Smooth muscle cell (in vitro differentiated cells): ENCODE data around the gene TNFSF15. TPM values are rescaled to one million over a fixed set of nuclear protein-coding genes. Genes with fewer than 3 reads are reported as not detected.
A peak's percentile ranks its signal among the peaks of the same experiment; 100 is the strongest.

ENCODE experiments used
- DNase-seq: peaks from one replicate; lab custom pipeline; 2025; ENCODE audit not compliant: unreplicated experiment; lab: John Stamatoyannopoulos, UW
- H2AFZ ChIP-seq: fragments of 200-600 bp; sonication (generic); 2 replicates; pipeline ENCODE4 v1.6.0; 2016; ENCODE audit warnings: antibody characterized with exemption, low read depth, mild to moderate bottlenecking
- H3F3A ChIP-seq: fragments of 200-600 bp; sonication (generic); 2 replicates; pipeline ENCODE4 v1.6.0; 2017; ENCODE audit warnings: antibody characterized with exemption, low read depth
- H3K27ac ChIP-seq: fragments of 200-600 bp; sonication (generic); 2 replicates; pipeline ENCODE4 v1.5.1; 2016; ENCODE audit warnings: low read depth, mild to moderate bottlenecking
- H3K27me3 ChIP-seq: fragments of 200-600 bp; sonication (generic); 2 replicates; pipeline ENCODE4 v1.6.1; 2016; ENCODE audit warnings: low read depth, mild to moderate bottlenecking
- H3K36me3 ChIP-seq: fragments of 200-600 bp; sonication (generic); 2 replicates; pipeline ENCODE4 v1.5.1; 2016; ENCODE audit warnings: low read depth
- H3K4me1 ChIP-seq: fragments of 200-600 bp; sonication (generic); 2 replicates; pipeline ENCODE4 v1.5.1; 2016; ENCODE audit warnings: low read depth
- H3K4me2 ChIP-seq: fragments of 200-600 bp; sonication (generic); 2 replicates; pipeline ENCODE4 v1.6.0; 2016; ENCODE audit warnings: mild to moderate bottlenecking
- H3K4me3 ChIP-seq: fragments of 200-600 bp; sonication (generic); 2 replicates; pipeline ENCODE4 v1.5.1; 2016; ENCODE audit warnings: mild to moderate bottlenecking
- H3K79me2 ChIP-seq: fragments of 200-600 bp; sonication (generic); 2 replicates; pipeline ENCODE4 v1.6.0; 2016; ENCODE audit warnings: low read depth, mild to moderate bottlenecking
- H3K9ac ChIP-seq: fragments of 200-600 bp; sonication (generic); 2 replicates; pipeline ENCODE4 v1.6.0; 2016; ENCODE audit warnings: low read depth
- H3K9me3 ChIP-seq: fragments of 200-600 bp; sonication (generic); replicated peaks from 2 replicates; pipeline ENCODE4 v1.5.1; 2016; ENCODE audit warnings: low read depth
- H4K20me1 ChIP-seq: fragments of 200-600 bp; sonication (generic); 2 replicates; pipeline ENCODE4 v1.6.0; 2016; ENCODE audit warnings: low read depth
- WGBS: methylation state at CpG from one replicate; pipeline ENCODE4 v1.1.7; 2016; ENCODE audit warnings: low lambda C conversion rate; 5-methylcytosine and 5-hydroxymethylcytosine counted together
- polyA plus RNA-seq: library from polyadenylated mRNA; unstranded; fragments of >200 nt; fragmentation: Nextera tagmentation; extraction: Ambion mirVana; gene quantifications from 2 replicates; pipeline ENCODE4 v1.2.1, GENCODE V29; 2016
- total RNA-seq: library from RNA; depleted of rRNA; stranded (reverse); fragments of >200 nt; gene quantifications from 2 replicates; pipeline ENCODE4 v1.2.3, GENCODE V29; 2014
- TF ChIP-seq, protein P1 (sequence below): fragments of 200-600 bp; sonication (generic); IDR thresholded peaks from 2 replicates; pipeline ENCODE4 v1.5.1; 2017; ENCODE audit warnings: borderline replicate concordance, mild to moderate bottlenecking, antibody characterized with exemption; ENCODE audit not compliant: insufficient read depth, poor library complexity, severe bottlenecking

Gene TNFSF15
- total and polyA plus RNA-seq, 2 experiments from 2014 or later: 2.3 to 5.5 TPM

DNA sequence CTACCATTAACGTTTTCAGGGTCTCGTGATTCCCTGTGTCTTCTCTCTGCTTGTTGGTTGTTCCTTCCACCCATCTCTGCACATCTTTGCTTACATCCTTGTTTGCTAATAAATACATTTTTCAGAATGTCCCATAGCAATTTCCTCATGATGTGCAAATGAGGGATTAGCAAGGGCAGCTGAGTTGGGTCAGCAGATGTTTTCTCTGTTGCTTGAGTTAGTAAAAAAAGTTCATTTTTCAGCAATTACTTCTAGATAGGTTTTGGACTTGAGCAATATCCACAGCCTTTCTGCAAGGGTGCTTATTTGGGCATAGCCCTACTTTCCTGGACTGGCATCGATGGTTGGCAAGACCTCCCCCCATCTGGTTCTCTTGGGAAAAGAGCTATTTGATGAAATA lies 4.8 kb upstream of the TNFSF15 start:
- no peaks in the 10 kb centered on the region for H3K9me3 ChIP-seq
- TF ChIP-seq, protein P1, sequence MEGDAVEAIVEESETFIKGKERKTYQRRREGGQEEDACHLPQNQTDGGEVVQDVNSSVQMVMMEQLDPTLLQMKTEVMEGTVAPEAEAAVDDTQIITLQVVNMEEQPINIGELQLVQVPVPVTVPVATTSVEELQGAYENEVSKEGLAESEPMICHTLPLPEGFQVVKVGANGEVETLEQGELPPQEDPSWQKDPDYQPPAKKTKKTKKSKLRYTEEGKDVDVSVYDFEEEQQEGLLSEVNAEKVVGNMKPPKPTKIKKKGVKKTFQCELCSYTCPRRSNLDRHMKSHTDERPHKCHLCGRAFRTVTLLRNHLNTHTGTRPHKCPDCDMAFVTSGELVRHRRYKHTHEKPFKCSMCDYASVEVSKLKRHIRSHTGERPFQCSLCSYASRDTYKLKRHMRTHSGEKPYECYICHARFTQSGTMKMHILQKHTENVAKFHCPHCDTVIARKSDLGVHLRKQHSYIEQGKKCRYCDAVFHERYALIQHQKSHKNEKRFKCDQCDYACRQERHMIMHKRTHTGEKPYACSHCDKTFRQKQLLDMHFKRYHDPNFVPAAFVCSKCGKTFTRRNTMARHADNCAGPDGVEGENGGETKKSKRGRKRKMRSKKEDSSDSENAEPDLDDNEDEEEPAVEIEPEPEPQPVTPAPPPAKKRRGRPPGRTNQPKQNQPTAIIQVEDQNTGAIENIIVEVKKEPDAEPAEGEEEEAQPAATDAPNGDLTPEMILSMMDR: no peak
- H3K4me1 ChIP-seq: peaks cover 8% of the 10 kb centered on the region
- no peaks in the 10 kb centered on the region for H3K27me3 ChIP-seq
- no peak for DNase-seq
- H3K36me3 ChIP-seq: no peaks in the 10 kb centered on the region
- H2AFZ ChIP-seq: no peak overlapping the region
- no peak overlapping the region for H3K27ac ChIP-seq
- WGBS: 92% methylated on average over 3 of the region's 3 CpGs
- no peaks in the 10 kb centered on the region for H4K20me1 ChIP-seq
- H3K79me2 ChIP-seq: no peaks in the 10 kb centered on the region
- H3K9ac ChIP-seq: no peak overlapping the region
- H3F3A ChIP-seq: no peaks in the 10 kb centered on the region
- no peak overlapping the region for H3K4me2 ChIP-seq
- H3K4me3 ChIP-seq: no peak overlapping the region

DNA sequence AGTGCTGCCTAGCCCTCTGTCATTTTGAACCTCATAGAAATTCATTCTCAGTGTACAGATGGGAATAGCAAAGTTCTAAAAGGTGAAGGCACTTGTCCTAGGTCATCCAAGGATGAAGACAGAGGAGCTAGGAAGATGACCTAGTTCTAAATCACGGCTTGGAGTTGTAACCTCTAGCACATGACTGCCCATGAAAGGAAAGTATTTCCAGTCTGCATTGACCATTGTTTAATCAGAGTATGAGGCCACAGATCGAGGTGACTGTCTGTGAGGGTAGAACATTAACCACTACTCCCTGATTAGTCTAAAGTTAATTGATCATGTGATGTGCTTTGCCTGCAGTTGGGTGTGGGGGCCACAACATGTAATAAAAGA lies 674 bp upstream of the TNFSF15 start:
- WGBS: 83% methylated on average over 2 of the region's 2 CpGs
- TF ChIP-seq, protein P1: no peak
- Histone ChIP-seq H3K27ac (peak overlapping the region; percentile 96), H3K9ac (no peak overlapping the region), H3K4me2 (peak overlapping the region; percentile 82), H3K36me3 (no peaks in the 10 kb centered on the region), H3K27me3 (no peaks in the 10 kb centered on the region), H3K4me3 (no peak overlapping the region), H2AFZ (no peak overlapping the region), H4K20me1 (no peaks in the 10 kb centered on the region), H3K4me1 (peaks cover 27% of the 10 kb centered on the region), H3F3A (no peaks in the 10 kb centered on the region), H3K9me3 (no peaks in the 10 kb centered on the region), H3K79me2 (no peaks in the 10 kb centered on the region)
- no peak for DNase-seq

DNA sequence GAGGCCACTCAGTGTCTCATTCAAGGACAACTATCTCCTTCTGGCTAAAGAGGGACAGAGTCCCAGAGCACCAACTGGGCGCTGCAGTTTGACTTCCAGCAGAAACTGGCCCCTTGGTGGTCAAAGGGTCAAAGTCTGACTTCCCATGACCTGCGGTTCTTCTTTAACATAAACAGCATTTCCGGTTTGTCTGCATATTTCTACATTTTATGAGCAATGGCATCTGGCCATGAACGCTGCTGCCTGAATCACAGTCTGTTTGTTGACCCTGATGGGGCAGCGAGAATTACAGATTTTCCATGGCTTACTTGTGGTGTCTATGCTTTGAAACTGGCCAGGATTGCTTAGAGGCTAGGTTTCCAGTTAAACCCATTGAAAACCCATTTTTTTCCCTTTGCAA lies 1.3 kb downstream of the TNFSF15 start:
- Histone ChIP-seq H3K36me3 (no peaks in the 10 kb centered on the region), H4K20me1 (no peaks in the 10 kb centered on the region), H3K27ac (peak overlapping the region; percentile 96), H3K27me3 (no peaks in the 10 kb centered on the region), H3F3A (no peaks in the 10 kb centered on the region), H2AFZ (no peak overlapping the region), H3K4me2 (peak overlapping the region; percentile 82), H3K9ac (peak overlapping the region; percentile 73), H3K4me1 (peaks cover 30% of the 10 kb centered on the region), H3K4me3 (peak overlapping the region; percentile 34), H3K9me3 (no peaks in the 10 kb centered on the region), H3K79me2 (no peaks in the 10 kb centered on the region)
- TF ChIP-seq, protein P1: no peak
- no peak for DNase-seq
- WGBS: 8% methylated on average over 5 of the region's 5 CpGs

DNA sequence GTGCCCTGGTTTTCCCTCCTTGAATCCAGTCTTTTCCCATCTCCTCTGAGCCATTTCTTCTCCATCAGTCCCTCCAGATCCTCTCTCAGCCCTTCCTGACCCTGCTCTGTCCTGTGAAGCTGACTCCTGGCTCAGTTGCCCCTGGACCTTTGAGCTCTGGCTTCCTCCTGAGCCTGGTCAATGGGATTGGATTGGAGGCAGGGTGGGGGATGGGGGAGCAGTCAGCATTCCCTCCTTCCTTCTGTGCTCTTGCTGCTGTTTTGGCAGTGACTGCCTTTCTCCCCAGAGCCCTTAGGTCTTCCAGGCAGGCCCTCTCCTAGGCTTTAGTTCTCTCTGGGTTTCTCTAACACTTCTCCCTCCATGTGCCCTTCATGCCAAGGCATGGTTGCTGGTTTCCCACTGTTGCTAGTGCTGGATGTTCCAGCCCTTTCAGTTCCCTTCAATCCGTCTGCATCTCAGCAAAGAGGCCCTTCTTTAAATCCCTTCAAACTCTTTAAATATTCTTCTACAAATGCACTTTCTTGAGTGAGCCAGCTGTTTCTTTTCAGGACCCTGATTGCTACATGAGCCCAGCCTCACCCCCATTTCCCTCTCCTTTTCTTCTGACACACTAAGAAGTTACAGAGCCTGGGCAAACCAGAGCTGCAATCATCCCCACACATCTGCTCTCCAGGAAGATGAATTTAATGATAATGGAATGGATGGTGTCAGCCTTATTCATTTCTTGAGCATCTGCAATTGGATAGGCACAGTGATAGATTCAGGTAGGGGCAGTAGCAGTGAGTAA lies 2.2 kb downstream of the TNFSF15 start:
- Histone ChIP-seq H3K9ac (peak overlapping the region; percentile 6), H3K9me3 (no peaks in the 10 kb centered on the region), H2AFZ (no peak overlapping the region), H3K79me2 (no peaks in the 10 kb centered on the region), H3K27me3 (no peaks in the 10 kb centered on the region), H3K4me3 (peak overlapping the region; percentile 34), H4K20me1 (no peaks in the 10 kb centered on the region), H3K36me3 (no peaks in the 10 kb centered on the region), H3K27ac (peak overlapping the region; percentile 96), H3K4me1 (peaks cover 34% of the 10 kb centered on the region), H3K4me2 (peak overlapping the region; percentile 82), H3F3A (no peaks in the 10 kb centered on the region)
- DNase-seq: no peak
- TF ChIP-seq, protein P1: no peak
- 19% methylated on average over 1 of the region's 1 CpG for WGBS
